Loucy (cell line): ENCODE measurements around the gene TRIM15.

Source experiments
- EZH2phosphoT487 ChIP-seq: fragments of 200-600 bp; IDR thresholded peaks from 2 replicates; pipeline ENCODE4 v1.6.1; 2018; ENCODE audit warnings: antibody characterized with exemption, mild to moderate bottlenecking, moderate library complexity, borderline replicate concordance
- TF ChIP-seq, protein P1 (sequence below): fragments of 200-600 bp; sonication (generic); conservative IDR thresholded peaks from 2 replicates; pipeline ENCODE4 v1.5.1; 2014; ENCODE audit warnings: mild to moderate bottlenecking, antibody characterized with exemption, low read length

DNA sequence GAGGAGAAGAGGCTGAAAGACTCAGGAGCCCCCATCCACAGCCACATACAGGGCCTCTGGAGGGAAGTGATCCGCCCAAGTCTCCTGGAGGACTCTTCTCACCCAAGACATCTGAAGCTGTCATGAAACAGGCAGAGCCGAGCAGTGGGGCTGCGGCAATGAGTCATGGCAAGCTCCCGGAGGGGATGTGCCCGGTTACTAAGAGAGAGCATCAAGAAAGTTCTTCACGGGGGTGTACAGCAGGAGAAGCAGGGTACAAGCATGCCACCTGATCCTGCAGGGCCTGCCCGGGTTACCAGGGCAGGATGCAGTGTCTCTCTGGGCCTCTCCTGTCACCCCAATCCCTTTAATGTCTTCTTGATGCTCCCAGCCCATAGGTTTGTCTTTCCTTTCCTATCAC lies 28.7 kb downstream of the TRIM15 start:
- TF ChIP-seq, protein P1, sequence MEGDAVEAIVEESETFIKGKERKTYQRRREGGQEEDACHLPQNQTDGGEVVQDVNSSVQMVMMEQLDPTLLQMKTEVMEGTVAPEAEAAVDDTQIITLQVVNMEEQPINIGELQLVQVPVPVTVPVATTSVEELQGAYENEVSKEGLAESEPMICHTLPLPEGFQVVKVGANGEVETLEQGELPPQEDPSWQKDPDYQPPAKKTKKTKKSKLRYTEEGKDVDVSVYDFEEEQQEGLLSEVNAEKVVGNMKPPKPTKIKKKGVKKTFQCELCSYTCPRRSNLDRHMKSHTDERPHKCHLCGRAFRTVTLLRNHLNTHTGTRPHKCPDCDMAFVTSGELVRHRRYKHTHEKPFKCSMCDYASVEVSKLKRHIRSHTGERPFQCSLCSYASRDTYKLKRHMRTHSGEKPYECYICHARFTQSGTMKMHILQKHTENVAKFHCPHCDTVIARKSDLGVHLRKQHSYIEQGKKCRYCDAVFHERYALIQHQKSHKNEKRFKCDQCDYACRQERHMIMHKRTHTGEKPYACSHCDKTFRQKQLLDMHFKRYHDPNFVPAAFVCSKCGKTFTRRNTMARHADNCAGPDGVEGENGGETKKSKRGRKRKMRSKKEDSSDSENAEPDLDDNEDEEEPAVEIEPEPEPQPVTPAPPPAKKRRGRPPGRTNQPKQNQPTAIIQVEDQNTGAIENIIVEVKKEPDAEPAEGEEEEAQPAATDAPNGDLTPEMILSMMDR = no peak
- no peak for TF ChIP-seq EZH2phosphoT487
